Measurements from ENCODE around the gene USP22.

DNA sequence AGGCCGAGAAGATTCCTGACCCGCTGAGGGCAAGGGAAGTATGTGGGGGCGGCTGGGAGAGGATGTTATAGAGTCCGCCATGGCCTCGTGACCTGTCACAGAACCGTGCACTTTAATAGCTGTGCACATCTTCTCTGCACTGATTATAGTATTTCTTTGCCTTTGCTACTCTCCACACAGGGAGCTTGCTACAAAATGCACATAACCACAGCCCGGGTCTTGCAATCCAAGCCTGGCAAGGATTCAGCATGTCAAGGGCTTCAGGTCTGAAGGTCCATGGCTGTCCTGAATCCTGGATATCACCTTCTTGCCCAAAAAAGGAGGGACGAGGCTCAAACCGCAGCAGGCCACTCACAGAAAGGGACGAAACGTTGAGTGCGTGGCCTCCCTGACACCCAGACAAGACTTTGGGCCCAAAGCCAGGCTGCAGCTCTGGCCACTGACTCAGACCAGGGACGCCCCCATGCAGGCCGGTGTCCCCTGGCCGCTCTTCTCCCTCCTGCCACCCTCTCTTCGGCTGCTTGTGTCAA, 43.7 kb downstream of the USP22 start:
- TF ChIP-seq, protein P1, sequence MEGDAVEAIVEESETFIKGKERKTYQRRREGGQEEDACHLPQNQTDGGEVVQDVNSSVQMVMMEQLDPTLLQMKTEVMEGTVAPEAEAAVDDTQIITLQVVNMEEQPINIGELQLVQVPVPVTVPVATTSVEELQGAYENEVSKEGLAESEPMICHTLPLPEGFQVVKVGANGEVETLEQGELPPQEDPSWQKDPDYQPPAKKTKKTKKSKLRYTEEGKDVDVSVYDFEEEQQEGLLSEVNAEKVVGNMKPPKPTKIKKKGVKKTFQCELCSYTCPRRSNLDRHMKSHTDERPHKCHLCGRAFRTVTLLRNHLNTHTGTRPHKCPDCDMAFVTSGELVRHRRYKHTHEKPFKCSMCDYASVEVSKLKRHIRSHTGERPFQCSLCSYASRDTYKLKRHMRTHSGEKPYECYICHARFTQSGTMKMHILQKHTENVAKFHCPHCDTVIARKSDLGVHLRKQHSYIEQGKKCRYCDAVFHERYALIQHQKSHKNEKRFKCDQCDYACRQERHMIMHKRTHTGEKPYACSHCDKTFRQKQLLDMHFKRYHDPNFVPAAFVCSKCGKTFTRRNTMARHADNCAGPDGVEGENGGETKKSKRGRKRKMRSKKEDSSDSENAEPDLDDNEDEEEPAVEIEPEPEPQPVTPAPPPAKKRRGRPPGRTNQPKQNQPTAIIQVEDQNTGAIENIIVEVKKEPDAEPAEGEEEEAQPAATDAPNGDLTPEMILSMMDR (conservative IDR thresholded peaks at IDR 0.05 in 1 of 2, IDR thresholded peaks at IDR 0.05 in 1 of 2; ENCODE audit: low read depth in 1 of 2, low read length in 2 of 2), result no peak
- TF ChIP-seq EZH2 (IDR thresholded peaks at IDR 0.05; ENCODE audit: low read length, missing control alignments), result no peak
